ENCODE results near the gene FXYD2.

DNA sequence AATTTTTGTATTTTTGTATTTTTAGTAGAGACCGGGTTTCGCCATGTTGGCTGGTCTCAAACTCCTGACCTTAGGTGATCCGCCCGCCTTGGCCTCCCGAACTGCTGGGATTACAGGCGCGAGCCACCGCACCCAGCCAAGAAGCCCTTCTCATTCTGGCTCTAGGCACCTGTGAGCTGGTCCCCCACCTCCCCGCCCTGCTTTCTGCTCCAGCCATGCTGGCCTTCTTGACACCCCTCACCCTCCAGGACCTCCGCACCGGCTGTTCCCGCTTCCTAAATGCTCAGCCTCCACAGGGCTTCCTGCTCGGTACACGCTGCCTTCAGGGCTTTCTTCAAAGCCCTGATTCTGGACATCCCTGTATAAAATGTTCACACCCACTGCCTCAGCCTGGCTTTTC, 5.5 kb upstream of the FXYD2 start:
- TF ChIP-seq TP53 (CRISPR knock-in tag; IDR thresholded peaks at IDR 0.05) (no peak), NR2C2 (CRISPR knock-in tag; IDR thresholded peaks at IDR 0.05) (no peak), CBFB (CRISPR knock-in tag; IDR thresholded peaks at IDR 0.05; ENCODE audit: low read depth) (no peak)

Data from WTC11 (cell line).